C4-2B (cell line): ENCODE measurements around the gene DNAAF5.
A peak's percentile ranks its signal among the peaks of the same experiment; 100 is the strongest.

Experiments used
- ZFX ChIP-seq: fragments of 450-650 bp; IDR thresholded peaks from 2 replicates; pipeline ENCODE4 v1.6.1; 2017
- TF ChIP-seq, protein P1 (sequence below): fragments of 450-650 bp; conservative IDR thresholded peaks from 2 replicates; pipeline ENCODE4 v1.5.1; 2017; ENCODE audit warnings: mild to moderate bottlenecking

DNA sequence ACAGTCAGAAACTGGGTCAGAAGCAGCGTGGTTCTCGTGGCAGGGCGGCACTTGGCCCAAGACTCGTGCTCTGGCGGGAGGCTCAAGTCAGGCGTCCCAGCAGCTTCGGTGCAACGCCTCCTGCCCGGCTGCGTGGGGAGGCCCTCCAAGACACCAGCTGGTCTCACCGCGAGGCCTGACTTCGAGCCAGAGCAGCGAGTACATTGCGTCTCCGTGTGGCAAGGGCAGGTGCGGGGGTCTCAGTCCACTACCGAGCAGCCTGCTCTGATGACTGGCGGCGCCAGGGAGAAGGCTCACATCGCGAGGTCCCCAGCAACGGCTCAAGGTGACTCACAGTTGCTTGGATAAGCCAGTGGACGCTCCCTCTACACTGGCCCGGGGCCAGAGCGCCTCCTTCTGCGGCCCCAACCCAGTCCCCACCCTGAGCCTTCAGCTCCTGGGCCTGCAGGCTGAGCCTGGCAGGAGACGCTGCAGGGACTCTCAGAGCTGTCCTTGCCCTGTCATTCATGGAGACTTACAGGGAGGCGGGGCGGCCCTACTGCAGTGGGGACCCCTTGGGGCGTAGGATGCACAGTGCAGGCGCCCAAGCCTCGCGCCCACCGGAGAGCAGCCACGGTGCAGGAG lies 42.5 kb downstream of the DNAAF5 start:
- TF ChIP-seq, protein P1, sequence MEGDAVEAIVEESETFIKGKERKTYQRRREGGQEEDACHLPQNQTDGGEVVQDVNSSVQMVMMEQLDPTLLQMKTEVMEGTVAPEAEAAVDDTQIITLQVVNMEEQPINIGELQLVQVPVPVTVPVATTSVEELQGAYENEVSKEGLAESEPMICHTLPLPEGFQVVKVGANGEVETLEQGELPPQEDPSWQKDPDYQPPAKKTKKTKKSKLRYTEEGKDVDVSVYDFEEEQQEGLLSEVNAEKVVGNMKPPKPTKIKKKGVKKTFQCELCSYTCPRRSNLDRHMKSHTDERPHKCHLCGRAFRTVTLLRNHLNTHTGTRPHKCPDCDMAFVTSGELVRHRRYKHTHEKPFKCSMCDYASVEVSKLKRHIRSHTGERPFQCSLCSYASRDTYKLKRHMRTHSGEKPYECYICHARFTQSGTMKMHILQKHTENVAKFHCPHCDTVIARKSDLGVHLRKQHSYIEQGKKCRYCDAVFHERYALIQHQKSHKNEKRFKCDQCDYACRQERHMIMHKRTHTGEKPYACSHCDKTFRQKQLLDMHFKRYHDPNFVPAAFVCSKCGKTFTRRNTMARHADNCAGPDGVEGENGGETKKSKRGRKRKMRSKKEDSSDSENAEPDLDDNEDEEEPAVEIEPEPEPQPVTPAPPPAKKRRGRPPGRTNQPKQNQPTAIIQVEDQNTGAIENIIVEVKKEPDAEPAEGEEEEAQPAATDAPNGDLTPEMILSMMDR, result no peak
- 0 out of 2 replicates have a peak, but pooled peaks have one; percentile 27 for TF ChIP-seq ZFX
